ENCODE results near the gene GTF2IRD1. TPM values are rescaled to one million over a fixed set of nuclear protein-coding genes. Genes with fewer than 3 reads are reported as not detected.

Gene GTF2IRD1
- total and polyA plus RNA-seq, 9 donors, result 12.5 to 44.3 (median 40.7) TPM

- 6% methylated on average over 50 of the region's 51 CpGs for WGBS (ENCODE audit: insufficient coverage)
- Histone ChIP-seq H3K27me3 (ENCODE audit: control insufficient read depth, insufficient read depth, low read length) (no peaks in the 10 kb centered on the region), H3K9me3 (replicated peaks; ENCODE audit: control insufficient read depth, low read depth, low read length) (no peaks in the 10 kb centered on the region), H3K4me3 (ENCODE audit: low read length) (peak overlapping the region; percentile 33), H3K4me1 (ENCODE audit: control insufficient read depth, insufficient read depth, low read length) (peaks cover 11% of the 10 kb centered on the region), H3K36me3 (ENCODE audit: control insufficient read depth, insufficient read depth, low read length) (peaks cover 3% of the 10 kb centered on the region), H3K27ac (ENCODE audit: low read length) (peak overlapping the region; percentile 20)
- DNase-seq, result peak; percentile 38
Measured at GRCh38 chr7:74606101-74606908, 152.6 kb downstream of the GTF2IRD1 start.

DNA sequence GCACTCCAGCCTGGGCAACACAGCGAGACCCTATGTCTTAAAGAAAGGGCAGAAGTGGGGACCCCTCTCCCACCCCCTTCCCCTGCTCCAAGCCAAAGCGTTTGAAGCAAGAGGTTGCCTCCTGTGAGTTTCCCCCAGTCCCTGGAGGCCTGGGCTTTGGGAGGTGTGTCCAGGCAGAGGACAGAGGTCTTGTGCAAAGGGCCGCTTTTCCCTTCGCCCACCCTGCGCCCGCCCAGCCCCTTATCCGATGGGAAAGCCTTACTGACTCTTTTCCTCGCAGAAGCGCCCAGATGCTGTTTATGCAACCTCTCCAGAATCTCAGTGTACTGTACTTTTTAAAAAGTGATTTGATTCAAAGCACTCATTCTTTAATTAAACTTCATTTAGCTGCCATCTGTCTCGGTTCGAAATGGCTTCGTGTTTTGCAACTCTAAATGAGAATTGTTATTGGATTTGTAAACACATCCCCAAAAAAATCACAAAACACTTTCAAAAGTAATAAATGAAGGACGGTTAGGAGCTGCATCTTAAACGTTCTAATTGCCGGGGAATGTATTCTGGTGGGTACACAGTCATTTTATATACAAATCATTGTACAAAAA lies 153.3 kb downstream of the GTF2IRD1 start:
- Histone ChIP-seq H3K4me1 (ENCODE audit: control insufficient read depth, insufficient read depth, low read length) (peaks cover 11% of the 10 kb centered on the region), H3K4me3 (ENCODE audit: low read length) (no peak overlapping the region), H3K9me3 (replicated peaks; ENCODE audit: control insufficient read depth, low read depth, low read length) (no peaks in the 10 kb centered on the region), H3K36me3 (ENCODE audit: control insufficient read depth, insufficient read depth, low read length) (no peaks in the 10 kb centered on the region), H3K27ac (ENCODE audit: low read length) (peak overlapping the region; percentile 13), H3K27me3 (ENCODE audit: control insufficient read depth, insufficient read depth, low read length) (no peaks in the 10 kb centered on the region)
- no peak for DNase-seq
- WGBS (ENCODE audit: insufficient coverage), result 40% methylated on average over 2 of the region's 15 CpGs

DNA sequence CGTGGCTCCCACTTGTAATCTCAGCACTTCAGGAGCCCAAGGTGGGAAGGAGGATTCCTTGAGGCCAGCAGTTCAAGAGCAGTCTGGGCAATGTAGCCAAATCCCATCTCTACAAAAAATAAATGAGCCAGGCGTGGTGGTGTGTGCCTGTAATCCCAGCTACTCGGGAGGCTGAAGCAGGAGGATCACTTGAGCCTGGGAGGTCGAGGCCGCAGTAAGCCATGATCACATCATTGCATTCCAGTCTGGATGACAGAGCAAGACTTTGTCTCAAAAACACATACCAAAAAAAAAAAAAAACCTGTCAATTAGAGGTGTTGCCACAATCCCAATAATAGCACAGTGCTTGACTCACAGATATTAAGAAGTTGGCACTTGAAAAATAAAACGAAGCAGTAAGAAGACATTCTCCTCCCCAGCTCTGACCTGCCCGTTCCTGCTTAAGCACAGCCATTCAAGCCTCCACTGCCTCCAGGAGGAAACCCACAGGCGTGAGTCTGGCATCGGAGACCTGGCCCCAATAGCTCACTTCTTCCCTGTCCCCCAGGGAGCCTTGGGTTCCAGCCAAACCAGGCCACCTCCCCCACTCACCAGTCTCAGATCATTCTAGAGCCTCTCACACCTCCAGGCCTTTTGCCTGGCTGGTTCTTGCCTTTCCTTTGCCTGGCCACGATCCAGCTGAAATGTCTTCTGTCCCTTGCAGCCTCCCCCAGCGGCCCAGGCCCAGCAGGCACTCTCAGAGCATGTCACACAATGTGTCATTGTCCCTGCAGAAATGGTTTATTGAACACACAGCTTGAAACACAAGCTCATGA lies 158.5 kb downstream of the GTF2IRD1 start:
- H3K9me3 ChIP-seq (replicated peaks; ENCODE audit: control insufficient read depth, low read depth, low read length), result no peaks in the 10 kb centered on the region
- H3K4me3 ChIP-seq (ENCODE audit: low read length), result no peak overlapping the region
- DNase-seq, result peak; percentile 32
- H3K36me3 ChIP-seq (ENCODE audit: control insufficient read depth, insufficient read depth, low read length), result no peaks in the 10 kb centered on the region
- no peaks in the 10 kb centered on the region for H3K27me3 ChIP-seq (ENCODE audit: control insufficient read depth, insufficient read depth, low read length)
- H3K27ac ChIP-seq (ENCODE audit: low read length), result no peak overlapping the region
- H3K4me1 ChIP-seq (ENCODE audit: control insufficient read depth, insufficient read depth, low read length), result peaks cover 16% of the 10 kb centered on the region
- 42% methylated on average over 9 of the region's 11 CpGs for WGBS (ENCODE audit: insufficient coverage)

- Histone ChIP-seq H3K36me3 (ENCODE audit: control insufficient read depth, insufficient read depth, low read length) (no peaks in the 10 kb centered on the region), H3K4me3 (ENCODE audit: low read length) (no peak overlapping the region), H3K4me1 (ENCODE audit: control insufficient read depth, insufficient read depth, low read length) (peaks cover 30% of the 10 kb centered on the region), H3K27ac (ENCODE audit: low read length) (no peak overlapping the region), H3K9me3 (replicated peaks; ENCODE audit: control insufficient read depth, low read depth, low read length) (no peaks in the 10 kb centered on the region), H3K27me3 (ENCODE audit: control insufficient read depth, insufficient read depth, low read length) (no peaks in the 10 kb centered on the region)
- 88% methylated on average over 5 of the region's 13 CpGs for WGBS (ENCODE audit: insufficient coverage)
- no peak for DNase-seq
Measured at GRCh38 chr7:74615933-74616780, 162.5 kb downstream of the GTF2IRD1 start.

GRCh38 chr7:74617180-74617744 lies 163.6 kb downstream of the GTF2IRD1 start:
- 43% methylated on average over 5 of the region's 9 CpGs for WGBS (ENCODE audit: insufficient coverage)
- no peaks in the 10 kb centered on the region for H3K36me3 ChIP-seq (ENCODE audit: control insufficient read depth, insufficient read depth, low read length)
- H3K9me3 ChIP-seq (replicated peaks; ENCODE audit: control insufficient read depth, low read depth, low read length), result no peaks in the 10 kb centered on the region
- H3K4me3 ChIP-seq (ENCODE audit: low read length), result no peak overlapping the region
- H3K27me3 ChIP-seq (ENCODE audit: control insufficient read depth, insufficient read depth, low read length), result no peaks in the 10 kb centered on the region
- peak overlapping the region; percentile 54 for H3K27ac ChIP-seq (ENCODE audit: low read length)
- peak; percentile 74 for DNase-seq
- peaks cover 29% of the 10 kb centered on the region for H3K4me1 ChIP-seq (ENCODE audit: control insufficient read depth, insufficient read depth, low read length)

GRCh38 chr7:74619235-74619860 lies 165.6 kb downstream of the GTF2IRD1 start:
- no peaks in the 10 kb centered on the region for H3K9me3 ChIP-seq (replicated peaks; ENCODE audit: control insufficient read depth, low read depth, low read length)
- H3K27me3 ChIP-seq (ENCODE audit: control insufficient read depth, insufficient read depth, low read length), result no peaks in the 10 kb centered on the region
- H3K4me1 ChIP-seq (ENCODE audit: control insufficient read depth, insufficient read depth, low read length), result peaks cover 25% of the 10 kb centered on the region
- H3K36me3 ChIP-seq (ENCODE audit: control insufficient read depth, insufficient read depth, low read length), result no peaks in the 10 kb centered on the region
- peak overlapping the region; percentile 13 for H3K27ac ChIP-seq (ENCODE audit: low read length)
- 67% methylated on average over 6 of the region's 14 CpGs for WGBS (ENCODE audit: insufficient coverage)
- no peak overlapping the region for H3K4me3 ChIP-seq (ENCODE audit: low read length)
- DNase-seq, result peak; percentile 42

DNA sequence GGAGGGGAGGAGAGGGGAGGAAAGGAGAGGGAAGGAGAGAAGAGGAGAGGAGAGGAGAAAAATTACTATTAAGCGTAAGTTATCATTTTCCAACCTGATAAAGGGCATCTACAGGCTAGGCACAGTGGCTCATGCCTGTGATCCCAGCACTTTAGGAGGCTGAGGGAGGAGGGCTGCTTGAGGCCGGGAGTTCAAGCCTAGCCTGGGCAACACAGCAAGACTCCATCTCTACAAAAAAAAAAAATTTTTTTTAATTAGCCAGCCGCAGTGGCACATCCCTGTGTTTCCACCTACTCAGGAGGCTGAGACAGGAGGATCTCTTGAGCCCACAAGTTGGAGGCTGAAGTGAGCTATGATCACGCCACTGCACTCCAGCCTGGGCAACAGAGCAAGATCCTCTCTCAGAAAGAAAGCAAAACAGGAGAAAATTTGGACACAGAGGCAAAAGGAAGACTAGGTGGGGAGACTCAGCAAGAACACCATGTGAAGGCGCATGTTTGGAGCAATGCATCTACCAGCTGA lies 168.6 kb downstream of the GTF2IRD1 start:
- no peaks in the 10 kb centered on the region for H3K27me3 ChIP-seq (ENCODE audit: control insufficient read depth, insufficient read depth, low read length)
- peaks cover 14% of the 10 kb centered on the region for H3K4me1 ChIP-seq (ENCODE audit: control insufficient read depth, insufficient read depth, low read length)
- WGBS (ENCODE audit: insufficient coverage), result 96% methylated on average over 4 of the region's 5 CpGs
- no peaks in the 10 kb centered on the region for H3K36me3 ChIP-seq (ENCODE audit: control insufficient read depth, insufficient read depth, low read length)
- no peaks in the 10 kb centered on the region for H3K9me3 ChIP-seq (replicated peaks; ENCODE audit: control insufficient read depth, low read depth, low read length)
- DNase-seq, result no peak
- no peak overlapping the region for H3K4me3 ChIP-seq (ENCODE audit: low read length)
- no peak overlapping the region for H3K27ac ChIP-seq (ENCODE audit: low read length)

DNA sequence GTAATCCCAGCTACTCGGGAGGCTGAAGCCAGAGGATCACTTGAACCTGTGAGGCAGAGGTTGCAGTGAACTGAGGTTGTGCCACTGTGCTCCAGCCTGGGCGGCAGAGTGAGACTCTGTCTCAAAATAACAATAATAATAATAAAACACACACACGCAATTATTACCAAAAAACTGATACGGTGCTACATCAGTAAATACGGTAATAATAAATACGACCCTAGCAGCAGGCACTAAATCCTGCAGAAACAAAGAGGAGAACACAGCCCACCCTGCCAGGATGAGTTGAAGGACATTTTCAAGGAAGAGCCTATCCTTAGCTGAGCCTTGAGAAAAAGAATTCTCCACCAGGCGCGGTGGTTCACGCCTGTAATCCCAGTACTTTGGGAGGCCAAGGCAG lies 169.4 kb downstream of the GTF2IRD1 start:
- no peaks in the 10 kb centered on the region for H3K36me3 ChIP-seq (ENCODE audit: control insufficient read depth, insufficient read depth, low read length)
- H3K27me3 ChIP-seq (ENCODE audit: control insufficient read depth, insufficient read depth, low read length), result no peaks in the 10 kb centered on the region
- H3K4me1 ChIP-seq (ENCODE audit: control insufficient read depth, insufficient read depth, low read length), result peaks cover 15% of the 10 kb centered on the region
- H3K27ac ChIP-seq (ENCODE audit: low read length), result no peak overlapping the region
- H3K4me3 ChIP-seq (ENCODE audit: low read length), result no peak overlapping the region
- WGBS (ENCODE audit: insufficient coverage), result 72% methylated on average over 8 of the region's 9 CpGs
- DNase-seq, result no peak
- H3K9me3 ChIP-seq (replicated peaks; ENCODE audit: control insufficient read depth, low read depth, low read length), result no peaks in the 10 kb centered on the region

- no peaks in the 10 kb centered on the region for H3K36me3 ChIP-seq (ENCODE audit: control insufficient read depth, insufficient read depth, low read length)
- H3K4me1 ChIP-seq (ENCODE audit: control insufficient read depth, insufficient read depth, low read length), result peaks cover 11% of the 10 kb centered on the region
- H3K4me3 ChIP-seq (ENCODE audit: low read length), result no peak overlapping the region
- peak; percentile 91 for DNase-seq
- no peaks in the 10 kb centered on the region for H3K9me3 ChIP-seq (replicated peaks; ENCODE audit: control insufficient read depth, low read depth, low read length)
- H3K27ac ChIP-seq (ENCODE audit: low read length), result no peak overlapping the region
- no peaks in the 10 kb centered on the region for H3K27me3 ChIP-seq (ENCODE audit: control insufficient read depth, insufficient read depth, low read length)
- 26% methylated on average over 3 of the region's 3 CpGs for WGBS (ENCODE audit: insufficient coverage)
Measured at GRCh38 chr7:74625446-74625845, 171.7 kb downstream of the GTF2IRD1 start.

All from muscle of leg (tissue), 11 donors.